PC-9 (cell line): ENCODE measurements around the gene TASOR2.

Experiments used
- CTCF ChIP-seq: fragments of 200-600 bp; sonication (generic); conservative IDR thresholded peaks from 2 replicates; pipeline ENCODE4 v1.6.1; 2017; ENCODE audit warnings: mixed run types, antibody characterized with exemption, mild to moderate bottlenecking, moderate library complexity
- EZH2 ChIP-seq: fragments of 200-600 bp; sonication (generic); IDR thresholded peaks from 2 replicates; pipeline ENCODE4 v1.8.0; 2017; ENCODE audit warnings: antibody characterized with exemption, low read depth

GRCh38 chr10:5665373-5666007 is 19.1 kb upstream of the TASOR2 start:
- TF ChIP-seq CTCF (no peak), EZH2 (no peak)
